IMR-90 (cell line): ENCODE measurements around the gene C11orf65. TPM values are rescaled to one million over a fixed set of nuclear protein-coding genes. Genes with fewer than 3 reads are reported as not detected.
"Not testable (repeated sequence)": the region's sequence is repeated elsewhere in the genome, so short reads cannot be mapped to it uniquely, and the experiment has no call there.

Source experiments
- ATAC-seq: fragments of 200-7000 bp; cut with Tn5 transposase; 2 replicates; pipeline ENCODE4 v1.9.1; 2020; ENCODE audit warnings: low read depth, mild to moderate bottlenecking, moderate library complexity
- BruUV-seq: library from RNA; stranded (reverse); fragments of 400-500 nt; replicated peaks from 2 replicates; lab custom pipeline; 2021; lab: Mats Ljungman, UMichigan
- CTCF ChIA-PET: fragments of 300-600 bp; formaldehyde crosslinking; extraction: SDS; loops from one replicate; lab custom pipeline; 2021; ENCODE audit warnings: antibody characterized with exemption; lab: Yijun Ruan, JAX
- POLR2A ChIA-PET: fragments of 300-600 bp; sonication (Branson Sonifier 250); formaldehyde crosslinking; loops from one replicate; lab custom pipeline; 2022; ENCODE audit warnings: antibody characterized with exemption; ENCODE audit not compliant: unreplicated experiment; lab: Charles Lee
- DNase-seq: peaks from one replicate; pipeline ENCODE4 v3.0.0; 2013
- H2AFZ ChIP-seq: replicated peaks from 2 replicates; pipeline ENCODE3; 2013; ENCODE audit warnings: low read length, mild to moderate bottlenecking; ENCODE audit not compliant: poor library complexity
- H2AK5ac ChIP-seq: 2 replicates; pipeline ENCODE4 v1.6.1; 2013; ENCODE audit warnings: low read depth, low read length, inconsistent platforms
- H2AK9ac ChIP-seq: replicated peaks from 2 replicates; pipeline ENCODE3; 2013; ENCODE audit warnings: mild to moderate bottlenecking, low read depth, low read length, moderate library complexity; ENCODE audit not compliant: poor library complexity
- H2BK120ac ChIP-seq: 2 replicates; pipeline ENCODE4 v1.6.1; 2013; ENCODE audit warnings: low read depth, low read length, inconsistent platforms
- H2BK15ac ChIP-seq: 3 replicates; pipeline ENCODE4 v1.6.1; 2013; ENCODE audit warnings: low read depth, low read length, inconsistent platforms
- H2BK20ac ChIP-seq: 2 replicates; pipeline ENCODE4 v1.6.1; 2013; ENCODE audit warnings: low read depth, mild to moderate bottlenecking, inconsistent platforms, low read length, moderate library complexity
- H2BK5ac ChIP-seq: 2 replicates; pipeline ENCODE4 v1.6.1; 2013; ENCODE audit warnings: mild to moderate bottlenecking, low read depth, low read length, inconsistent platforms; ENCODE audit not compliant: poor library complexity, severe bottlenecking
- H3K14ac ChIP-seq: replicated peaks from 2 replicates; pipeline ENCODE4 v1.6.1; 2013; ENCODE audit warnings: low read depth, low read length, inconsistent platforms
- H3K18ac ChIP-seq: 2 replicates; pipeline ENCODE4 v1.6.1; 2013; ENCODE audit warnings: low read depth, low read length, control low read depth
- H3K23ac ChIP-seq: 2 replicates; pipeline ENCODE4 v1.6.1; 2013; ENCODE audit warnings: low read depth, low read length, inconsistent platforms
- H3K27ac ChIP-seq: 2 replicates; pipeline ENCODE4 v1.5.1; 2013; ENCODE audit warnings: mild to moderate bottlenecking, control low read depth, low read length; ENCODE audit not compliant: insufficient read depth
- H3K27me3 ChIP-seq: 2 replicates; pipeline ENCODE4 v1.6.1; 2013; ENCODE audit warnings: low read length; ENCODE audit not compliant: control insufficient read depth, insufficient read depth
- H3K36me3 ChIP-seq: 2 replicates; pipeline ENCODE4 v1.6.1; 2013; ENCODE audit warnings: low read length, mixed read lengths; ENCODE audit not compliant: control insufficient read depth, insufficient read depth
- H3K4ac ChIP-seq: 2 replicates; pipeline ENCODE4 v1.6.1; 2013; ENCODE audit warnings: low read depth, low read length, inconsistent platforms
- H3K4me1 ChIP-seq: 2 replicates; pipeline ENCODE4 v1.6.1; 2013; ENCODE audit warnings: low read length, mixed read lengths; ENCODE audit not compliant: control insufficient read depth, insufficient read depth
- H3K4me2 ChIP-seq: 2 replicates; pipeline ENCODE4 v1.6.1; 2013; ENCODE audit warnings: low read depth, mild to moderate bottlenecking, control low read depth, low read length, moderate library complexity
- H3K4me3 ChIP-seq: 2 replicates; pipeline ENCODE4 v1.5.1; 2013; ENCODE audit warnings: low read depth, mild to moderate bottlenecking, control low read depth, low read length, moderate library complexity; ENCODE audit not compliant: insufficient read depth
- H3K56ac ChIP-seq: 2 replicates; pipeline ENCODE4 v1.6.1; 2013; ENCODE audit warnings: low read length, inconsistent platforms; ENCODE audit not compliant: insufficient read depth; ENCODE audit errors: extremely low read depth
- H3K79me1 ChIP-seq, 2 experiments: 2 replicates each; pipeline ENCODE4 v1.6.1; 2013; ENCODE audit warnings: low read length in 2 of 2, inconsistent platforms in 1 of 2, low read depth in 1 of 2
- H3K9ac ChIP-seq: 2 replicates; pipeline ENCODE4 v1.6.1; 2013; ENCODE audit warnings: low read depth, low read length, control low read depth
- H3K9me1 ChIP-seq: 2 replicates; pipeline ENCODE4 v1.6.1; 2013; ENCODE audit warnings: low read length, inconsistent platforms; ENCODE audit not compliant: insufficient read depth
- H3K9me3 ChIP-seq: 2 replicates; pipeline ENCODE4 v1.6.1; 2013; ENCODE audit warnings: low read length; ENCODE audit not compliant: control insufficient read depth, insufficient read depth
- H4K20me1 ChIP-seq: 2 replicates; pipeline ENCODE4 v1.6.1; 2013; ENCODE audit warnings: low read length, inconsistent platforms; ENCODE audit not compliant: insufficient read depth
- H4K5ac ChIP-seq: 2 replicates; pipeline ENCODE4 v1.6.1; 2013; ENCODE audit warnings: mild to moderate bottlenecking, low read depth, low read length, control low read depth
- H4K8ac ChIP-seq, 2 experiments: 2 replicates each; pipeline ENCODE4 v1.6.1; 2013; ENCODE audit warnings: low read depth in 2 of 2, low read length in 2 of 2, control low read depth in 1 of 2, inconsistent platforms in 1 of 2
- H4K91ac ChIP-seq: 2 replicates; pipeline ENCODE4 v1.6.1; 2013; ENCODE audit warnings: low read depth, low read length, inconsistent platforms; ENCODE audit not compliant: insufficient read depth
- CEBPB ChIP-seq: IDR thresholded peaks from 2 replicates; pipeline ENCODE4 v1.6.1; 2012; ENCODE audit warnings: low read depth, low read length, improper control_type of control experiment
- MXI1 ChIP-seq: IDR thresholded peaks from 2 replicates; pipeline ENCODE4 v1.6.1; 2012; ENCODE audit warnings: low read depth, mild to moderate bottlenecking, low read length, moderate library complexity, borderline replicate concordance
- WGBS, 2 experiments: methylation state at CpG; one replicate each; pipeline versions ENCODE4 v1.1.5 to v1.1.7; 2013; ENCODE audit warnings: missing lambda C conversion rate in 2 of 2; ENCODE audit not compliant: insufficient read length in 1 of 2; ENCODE audit errors: extremely low coverage in 2 of 2; 5-methylcytosine and 5-hydroxymethylcytosine counted together
- dilution Hi-C: fragments of 300-500 bp; cut with HindIII; formaldehyde crosslinking; loops from one replicate; pipeline ENCODE4 v1.14.3; 2018; ENCODE audit warnings: low sequenced_read_pairs; ENCODE audit not compliant: unreplicated experiment
- in situ Hi-C: fragments of 300-500 bp; cut with MboI; formaldehyde crosslinking; loops from 3 replicates; pipeline ENCODE4 v1.14.3; 2019; ENCODE audit warnings: low sequenced_read_pairs, inconsistent platforms, mixed read lengths
- intact Hi-C: fragments of 100-400 bp; cut with micrococcal nuclease; formaldehyde crosslinking; loops from 2 replicates; pipeline ENCODE4 v1.10.0; 2022
- polyA plus RNA-seq, 3 experiments: library from polyadenylated mRNA; depleted of rRNA; stranded (reverse); fragments of >200 nt; gene quantifications; 2 replicates each; pipeline ENCODE4 v1.2.3, GENCODE V29; 2012; ENCODE audit warnings: low replicate concordance in 1 of 3
- total RNA-seq: library from RNA; depleted of rRNA; stranded (reverse); fragments of >200 nt; gene quantifications from 2 replicates; pipeline ENCODE4 v1.2.3, GENCODE V29; 2012

Gene C11orf65
- total and polyA plus RNA-seq, 2 of the 4 experiments (the other 2 are of a cell fraction): 0.12 to 0.18 TPM

- no peak overlapping the region for H4K91ac ChIP-seq
- no TSS peak for BruUV-seq
- H3K27me3 ChIP-seq: no peaks in the 10 kb centered on the region
- no peak overlapping the region for H2AK5ac ChIP-seq
- no peak for TF ChIP-seq MXI1
- no peak for TF ChIP-seq CEBPB
- no peaks in the 10 kb centered on the region for H3K4me1 ChIP-seq
- in situ Hi-C loops: no loop called here
- no peak overlapping the region for H3K14ac ChIP-seq
- H2BK15ac ChIP-seq: no peak overlapping the region
- no peak overlapping the region for H3K23ac ChIP-seq
- H3K56ac ChIP-seq: no peak overlapping the region
- dilution Hi-C loops: no loop called here
- H2AK9ac ChIP-seq: no peak overlapping the region
- H3K18ac ChIP-seq: no peak overlapping the region
- H4K5ac ChIP-seq: no peak overlapping the region
- H3K4me2 ChIP-seq: no peak overlapping the region
- H2AFZ ChIP-seq: no peak overlapping the region
- no peaks in the 10 kb centered on the region for H3K79me1 ChIP-seq
- CTCF ChIA-PET: no interaction called here
- no peak overlapping the region for H3K27ac ChIP-seq
- no peaks in the 10 kb centered on the region for H4K20me1 ChIP-seq
- POLR2A ChIA-PET: no interaction called here
- H2BK120ac ChIP-seq: no peak overlapping the region
- H3K4ac ChIP-seq: no peak overlapping the region
- no CpG with 5 or more reads among the region's 1 CpG for WGBS, 2 experiments
- H3K4me3 ChIP-seq: no peak overlapping the region
- intact Hi-C loops: no loop called here
- DNase-seq: no peak
- H3K9ac ChIP-seq: no peak overlapping the region
- H2BK20ac ChIP-seq: no peak overlapping the region
- no peak overlapping the region for H2BK5ac ChIP-seq
- ATAC-seq: no peak
- no peaks in the 10 kb centered on the region for H3K36me3 ChIP-seq
- no peaks in the 10 kb centered on the region for H3K9me3 ChIP-seq
- no peak overlapping the region for H4K8ac ChIP-seq
- no peaks in the 10 kb centered on the region for H3K9me1 ChIP-seq
Observed at GRCh38 chr11:108431370-108431769, 36.0 kb downstream of the C11orf65 start.

GRCh38 chr11:108417551-108417950 is 49.8 kb downstream of the C11orf65 start:
- H2BK120ac ChIP-seq, H3K18ac ChIP-seq, H3K9me3 ChIP-seq, H4K8ac ChIP-seq, H3K9ac ChIP-seq, H3K23ac ChIP-seq, H3K9me1 ChIP-seq, H4K5ac ChIP-seq, H3K4me2 ChIP-seq, H3K4ac ChIP-seq, H2BK20ac ChIP-seq, H2AK9ac ChIP-seq, H3K36me3 ChIP-seq, H2BK15ac ChIP-seq, H3K79me1 ChIP-seq, H3K4me1 ChIP-seq, POLR2A ChIA-PET, H4K91ac ChIP-seq, H3K14ac ChIP-seq, DNase-seq, ATAC-seq, H2AK5ac ChIP-seq, H3K27ac ChIP-seq, H3K56ac ChIP-seq, H3K4me3 ChIP-seq, dilution Hi-C loops, BruUV-seq, H2BK5ac ChIP-seq, H2AFZ ChIP-seq, H3K27me3 ChIP-seq, H4K20me1 ChIP-seq, intact Hi-C loops, in situ Hi-C loops: not testable (repeated sequence)
- CTCF ChIA-PET: interaction anchor here (0.6 kb wide), 1 partner anchor 127 kb away, joined by 4 read pairs; no protein-coding TSS in a partner anchor
- WGBS, 2 experiments: 100% methylated on average over 1 of the region's 2 CpGs; no CpG with 5 or more reads in 1 of the 2 experiments
